DND-41 (cell line): Measurements from ENCODE around the gene EFCAB11.

Source experiments
- ATAC-seq: fragments of 200-7000 bp; cut with Tn5 transposase; 3 replicates; pipeline ENCODE4 v1.9.1; 2021; ENCODE audit warnings: low read depth; ENCODE audit not compliant: insufficient read depth
- DNase-seq: peaks from one replicate; pipeline ENCODE4 v3.0.0-alpha.2; 2020
- H2AFZ ChIP-seq: 2 replicates; pipeline ENCODE4 v1.6.0; 2012; ENCODE audit warnings: low read depth, low read length
- H3K27ac ChIP-seq: 2 replicates; pipeline ENCODE4 v1.5.1; 2012; ENCODE audit warnings: low read length, inconsistent platforms
- H3K27me3 ChIP-seq: fragments of 200-600 bp; sonication (generic); 2 replicates; pipeline ENCODE4 v1.6.0; 2012; ENCODE audit warnings: low read length, mild to moderate bottlenecking, inconsistent platforms; ENCODE audit not compliant: insufficient read depth, poor library complexity
- H3K36me3 ChIP-seq: 2 replicates; pipeline ENCODE4 v1.5.1; 2012; ENCODE audit warnings: low read length, inconsistent platforms; ENCODE audit not compliant: insufficient read depth
- H3K4me1 ChIP-seq: 2 replicates; pipeline ENCODE4 v1.5.1; 2012; ENCODE audit warnings: mild to moderate bottlenecking, low read length; ENCODE audit not compliant: insufficient read depth
- H3K4me2 ChIP-seq: 2 replicates; pipeline ENCODE4 v1.6.0; 2012; ENCODE audit warnings: mild to moderate bottlenecking, moderate library complexity, low read length, inconsistent platforms; ENCODE audit not compliant: insufficient read depth
- H3K4me3 ChIP-seq, 2 experiments: fragments of 200-600 bp in 1 of 2; shearing (Covaris generic) in 1 of 2; 2 replicates each; pipeline ENCODE4 v1.5.1; 2012 to 2016; ENCODE audit warnings: inconsistent platforms in 2 of 2, low read length in 2 of 2, mild to moderate bottlenecking in 2 of 2, low read depth in 1 of 2, moderate library complexity in 1 of 2
- H3K79me2 ChIP-seq: 2 replicates; pipeline ENCODE4 v1.6.0; 2012; ENCODE audit warnings: low read length, inconsistent platforms; ENCODE audit not compliant: insufficient read depth
- H3K9ac ChIP-seq: 2 replicates; pipeline ENCODE4 v1.6.0; 2012; ENCODE audit warnings: low read depth, mild to moderate bottlenecking, inconsistent platforms, low read length, moderate library complexity
- H3K9me3 ChIP-seq: 2 replicates; pipeline ENCODE4 v1.5.1; 2012; ENCODE audit warnings: low read length, moderate library complexity, mild to moderate bottlenecking, inconsistent platforms; ENCODE audit not compliant: insufficient read depth, severe bottlenecking
- H4K20me1 ChIP-seq: 2 replicates; pipeline ENCODE4 v1.6.0; 2012; ENCODE audit warnings: low read length; ENCODE audit not compliant: insufficient read depth
- CTCF ChIP-seq: IDR thresholded peaks from 2 replicates; pipeline ENCODE4 v1.5.1; 2012; ENCODE audit warnings: borderline replicate concordance, low read length, moderate library complexity, mild to moderate bottlenecking; ENCODE audit not compliant: poor library complexity, severe bottlenecking; ENCODE audit errors: extremely low read depth
- EZH2 ChIP-seq: IDR thresholded peaks from 3 replicates; pipeline ENCODE4 v1.6.1; 2012; ENCODE audit warnings: borderline replicate concordance, low read depth, mild to moderate bottlenecking, moderate library complexity, low read length, inconsistent platforms; ENCODE audit not compliant: severe bottlenecking

Gene EFCAB11

GRCh38 chr14:89747126-89747525, 207.4 kb downstream of the EFCAB11 start:
- Histone ChIP-seq H3K4me3 (no peak overlapping the region), H3K9me3 (peaks cover 6% of the 10 kb centered on the region), H3K27ac (no peak overlapping the region), H2AFZ (no peak overlapping the region), H3K4me2 (no peak overlapping the region), H3K36me3 (no peaks in the 10 kb centered on the region), H3K4me1 (no peaks in the 10 kb centered on the region), H4K20me1 (no peaks in the 10 kb centered on the region), H3K27me3 (no peaks in the 10 kb centered on the region), H3K9ac (no peak overlapping the region), H3K79me2 (no peaks in the 10 kb centered on the region)
- no peak for TF ChIP-seq CTCF
- no peak for ATAC-seq
- DNase-seq, result no peak

- H3K27ac ChIP-seq, result no peak overlapping the region
- no peaks in the 10 kb centered on the region for H3K36me3 ChIP-seq
- no peak overlapping the region for H2AFZ ChIP-seq
- H3K9me3 ChIP-seq, result peaks cover 6% of the 10 kb centered on the region
- no peaks in the 10 kb centered on the region for H3K27me3 ChIP-seq
- no peak for DNase-seq
- no peaks in the 10 kb centered on the region for H3K79me2 ChIP-seq
- no peak overlapping the region for H3K9ac ChIP-seq
- TF ChIP-seq EZH2, result no peak
- TF ChIP-seq CTCF, result no peak
- H3K4me1 ChIP-seq, result no peaks in the 10 kb centered on the region
- ATAC-seq, result no peak
- no peak overlapping the region for H3K4me2 ChIP-seq
- H3K4me3 ChIP-seq, result no peak overlapping the region
- no peaks in the 10 kb centered on the region for H4K20me1 ChIP-seq
Observed at GRCh38 chr14:89746654-89747053, 207.9 kb downstream of the EFCAB11 start.

- Histone ChIP-seq H3K4me3 (no peak overlapping the region), H3K27me3 (no peaks in the 10 kb centered on the region), H2AFZ (no peak overlapping the region), H3K27ac (no peak overlapping the region), H3K36me3 (no peaks in the 10 kb centered on the region), H3K9ac (no peak overlapping the region), H3K4me1 (no peaks in the 10 kb centered on the region), H4K20me1 (no peaks in the 10 kb centered on the region), H3K9me3 (peaks cover 6% of the 10 kb centered on the region), H3K4me2 (no peak overlapping the region), H3K79me2 (no peaks in the 10 kb centered on the region)
- TF ChIP-seq EZH2 (no peak), CTCF (no peak)
- DNase-seq (no peak), ATAC-seq (no peak)
Observed at GRCh38 chr14:89746135-89746534, 208.4 kb downstream of the EFCAB11 start.
